Measurements from ENCODE around the gene DMRTB1.

DNA sequence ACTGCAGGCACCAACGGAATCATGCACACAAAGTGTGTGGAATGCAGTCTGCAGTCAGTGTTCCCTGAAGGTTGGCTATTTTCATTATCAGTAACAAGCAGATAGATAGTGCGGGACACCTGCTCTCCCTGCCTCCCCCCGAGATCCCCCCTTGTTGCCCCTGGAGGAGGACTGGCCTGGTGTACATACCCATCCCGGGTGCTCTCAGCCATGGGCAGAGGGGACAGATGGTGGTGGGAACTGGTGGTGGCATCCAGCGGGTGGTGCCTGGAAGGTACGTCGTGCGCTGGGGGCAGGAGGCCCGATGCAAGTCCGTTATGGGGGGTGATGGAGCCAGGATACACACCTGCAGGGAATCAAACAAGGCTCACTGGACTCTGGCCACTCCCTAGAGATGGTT lies 55.2 kb downstream of the DMRTB1 start:
- no peak for TF ChIP-seq CTCF (IDR thresholded peaks at IDR 0.05)
- no peak for TF ChIP-seq POLR2A (IDR thresholded peaks at IDR 0.05)
- no peak for TF ChIP-seq POLR2AphosphoS5 (IDR thresholded peaks at IDR 0.05)
- no peak for TF ChIP-seq EP300 (IDR thresholded peaks at IDR 0.05)

Data from upper lobe of left lung (tissue), 4 donors.